Lung (tissue), 12 donors: ENCODE data around the gene MOBP. TPM values are rescaled to one million over a fixed set of nuclear protein-coding genes. Genes with fewer than 3 reads are reported as not detected.

Experiments used
- ATAC-seq: fragments of 200-7000 bp; cut with Tn5 transposase; one replicate; pipeline ENCODE4 v1.9.1; 2020; ENCODE audit warnings: moderate number of reproducible peaks; ENCODE audit not compliant: insufficient read depth, low FRiP score
- DNase-seq, 3 donors: peaks; one replicate each; pipeline ENCODE4 v3.0.0-alpha.2; 2013 to 2017
- H3K27ac ChIP-seq, 2 donors: one replicate each; pipeline ENCODE4 v1.5.1; 2013; ENCODE audit warnings: mild to moderate bottlenecking in 2 of 2, moderate library complexity in 2 of 2, control low read depth in 1 of 2, inconsistent platforms in 1 of 2, low read depth in 1 of 2, low read length in 1 of 2
- H3K27me3 ChIP-seq, 3 donors: one replicate each; pipeline ENCODE4 v1.5.1; 2013; ENCODE audit warnings: low read length in 2 of 3; ENCODE audit not compliant: control insufficient read depth in 3 of 3, insufficient read depth in 3 of 3
- H3K36me3 ChIP-seq, 4 donors: one replicate each; pipeline ENCODE4 v1.5.1; 2013; ENCODE audit warnings: low read length in 4 of 4, mild to moderate bottlenecking in 1 of 4, moderate library complexity in 1 of 4; ENCODE audit not compliant: control insufficient read depth in 4 of 4, insufficient read depth in 4 of 4
- H3K4me1 ChIP-seq, 5 donors: one replicate each; pipeline ENCODE4 v1.5.1; 2013; ENCODE audit warnings: low read length in 5 of 5, mild to moderate bottlenecking in 2 of 5, moderate library complexity in 1 of 5; ENCODE audit not compliant: control insufficient read depth in 5 of 5, insufficient read depth in 5 of 5
- H3K4me3 ChIP-seq: one replicate; pipeline ENCODE4 v1.5.1; 2013; ENCODE audit warnings: mild to moderate bottlenecking, control low read depth, moderate library complexity
- H3K9ac ChIP-seq, 2 donors: one replicate each; pipeline ENCODE4 v1.5.1; 2013; ENCODE audit warnings: low read length in 2 of 2, control low read depth in 1 of 2; ENCODE audit not compliant: insufficient read depth in 1 of 2
- H3K9me3 ChIP-seq, 4 donors: one replicate each; pipeline ENCODE4 v1.5.1; 2013; ENCODE audit warnings: low read length in 3 of 4, mild to moderate bottlenecking in 1 of 4, moderate library complexity in 1 of 4; ENCODE audit not compliant: control insufficient read depth in 4 of 4, insufficient read depth in 3 of 4
- CTCF ChIP-seq: IDR thresholded peaks from 2 replicates; pipeline ENCODE4 v1.5.1; 2012; ENCODE audit warnings: mild to moderate bottlenecking; ENCODE audit errors: control extremely low read depth, extremely low read depth
- WGBS, 2 donors: extraction: QIAGEN DNeasy Blood & Tissue Kit; methylation state at CpG; one replicate each; pipeline ENCODE4 v1.1.7; 2013; 5-methylcytosine and 5-hydroxymethylcytosine counted together
- polyA plus RNA-seq, 2 donors: library from polyadenylated mRNA; stranded (reverse); fragments of 200-250 nt; gene quantifications; one replicate each; pipeline ENCODE4 v1.2.1, GENCODE V29; 2013
- total RNA-seq, 2 donors: library from RNA; depleted of rRNA in 1 of 2; stranded (reverse); fragments of >200 nt in 1 of 2; gene quantifications; one replicate each; pipeline ENCODE4 v1.2.1, GENCODE V29; 2014 to 2021
- donor health status: control.
- donor health status: control.
- donor health status: Bipolar disorder and iron deficiency.
- donor health status: healthy.
- donor health status: DM: yes; HTN: yes; CAD: no.

The MOBP gene
- total and polyA plus RNA-seq, 4 donors = 0.10 to 0.18 (median 0.16) TPM

- no peaks in the 10 kb centered on the region for H3K27me3 ChIP-seq
- TF ChIP-seq CTCF = no peak
- ATAC-seq = no peak
- H3K27ac ChIP-seq = no peak overlapping the region
- H3K36me3 ChIP-seq = no peaks in the 10 kb centered on the region
- no peaks in the 10 kb centered on the region for H3K9me3 ChIP-seq
- WGBS, 2 donors = 79 to 85% methylated on average over 3 of the region's 3 CpGs
- no peaks in the 10 kb centered on the region for H3K4me1 ChIP-seq
- no peak overlapping the region for H3K4me3 ChIP-seq
- H3K9ac ChIP-seq = no peak overlapping the region
- DNase-seq = no peak
Observed at GRCh38 chr3:39491014-39491413, 23.5 kb downstream of the MOBP start.

GRCh38 chr3:39491733-39492350 lies 24.4 kb downstream of the MOBP start:
- ATAC-seq (no peak), DNase-seq (no peak)
- no peaks in the 10 kb centered on the region for H3K36me3 ChIP-seq
- 83% methylated on average over 3 of the region's 3 CpGs for WGBS, 2 donors
- no peak overlapping the region for H3K4me3 ChIP-seq
- no peaks in the 10 kb centered on the region for H3K27me3 ChIP-seq
- H3K4me1 ChIP-seq = no peaks in the 10 kb centered on the region
- no peaks in the 10 kb centered on the region for H3K9me3 ChIP-seq
- no peak overlapping the region for H3K27ac ChIP-seq
- H3K9ac ChIP-seq = no peak overlapping the region
- no peak for TF ChIP-seq CTCF

DNA sequence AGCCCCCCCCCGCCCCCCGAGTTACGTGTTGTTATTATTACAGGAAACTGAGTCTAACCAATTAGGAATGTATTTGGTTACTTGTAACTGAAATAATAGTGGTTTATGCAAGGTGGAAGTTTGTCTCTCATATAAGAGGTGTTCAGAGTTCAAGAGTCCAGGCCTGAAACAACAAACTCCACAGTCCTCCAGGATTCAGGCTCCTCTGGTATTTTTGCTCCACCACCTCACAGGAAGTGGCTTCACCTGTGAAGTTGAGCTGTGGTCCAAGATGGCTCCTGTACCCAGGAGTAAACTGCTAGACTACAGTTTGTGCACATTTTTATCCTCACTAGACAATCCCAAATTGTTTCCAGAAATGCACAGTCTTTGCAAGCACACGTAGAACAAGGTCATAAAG lies 27.3 kb downstream of the MOBP start:
- Histone ChIP-seq H3K9me3 (no peaks in the 10 kb centered on the region), H3K4me3 (no peak overlapping the region), H3K27me3 (peaks cover 0 to 5% (median 4%) of the 10 kb centered on the region in 3 donors), H3K36me3 (no peaks in the 10 kb centered on the region), H3K27ac (no peak overlapping the region), H3K4me1 (no peaks in the 10 kb centered on the region), H3K9ac (no peak overlapping the region)
- TF ChIP-seq CTCF = no peak
- no peak for ATAC-seq
- no peak for DNase-seq
- 49 to 73% methylated on average over 4 of the region's 4 CpGs for WGBS, 2 donors

GRCh38 chr3:39497753-39498152 lies 30.3 kb downstream of the MOBP start:
- no peak overlapping the region for H3K4me3 ChIP-seq
- no peak overlapping the region for H3K27ac ChIP-seq
- H3K4me1 ChIP-seq = peaks cover 0 to 3% (median 0%) of the 10 kb centered on the region in 5 donors
- H3K36me3 ChIP-seq = no peaks in the 10 kb centered on the region
- peaks cover 0 to 8% (median 0%) of the 10 kb centered on the region in 4 donors for H3K9me3 ChIP-seq
- DNase-seq = no peak
- 76 to 83% methylated on average over 5 of the region's 5 CpGs for WGBS, 2 donors
- no peak overlapping the region for H3K9ac ChIP-seq
- H3K27me3 ChIP-seq = peaks cover 0 to 27% (median 27%) of the 10 kb centered on the region in 3 donors
- ATAC-seq = no peak
- no peak for TF ChIP-seq CTCF
